Measurements from ENCODE around the gene C3orf20.

The C3orf20 gene

GRCh38 chr3:14631687-14632441, 43.1 kb upstream of the C3orf20 start:
- Histone ChIP-seq H3K9me2 (ENCODE audit: low read depth, low read length) (no peaks in the 10 kb centered on the region), H3K36me3 (ENCODE audit: insufficient read depth, low read length) (no peaks in the 10 kb centered on the region; the same call in 1 of the 2 replicates), H4K20me1 (ENCODE audit: insufficient read depth, low read length) (no peaks in the 10 kb centered on the region), H3K4me1 (ENCODE audit: insufficient read depth, low read length, severe bottlenecking) (no peaks in the 10 kb centered on the region), H3K27me3 (ENCODE audit: insufficient read depth, low read length) (peaks cover 27% of the 10 kb centered on the region; the same call in 1 of the 2 replicates), H3K9me3 (ENCODE audit: low read length) (no peaks in the 10 kb centered on the region), H2AFZ (ENCODE audit: low read length) (no peak overlapping the region), H3K4me3 (ENCODE audit: low read depth, low read length, poor library complexity, severe bottlenecking) (no peak overlapping the region), H3K79me2 (ENCODE audit: insufficient read depth, low read length) (no peaks in the 10 kb centered on the region), H3K4me2 (ENCODE audit: low read length) (no peak overlapping the region), H3F3A (ENCODE audit: insufficient read depth, low read length) (no peaks in the 10 kb centered on the region), H3K9ac (ENCODE audit: low read length) (no peak overlapping the region), H3K27ac (ENCODE audit: low read depth, low read length, poor library complexity, severe bottlenecking) (no peak overlapping the region)
- TF ChIP-seq EZH2 (IDR thresholded peaks at IDR 0.05; ENCODE audit: borderline replicate concordance, low read length) (no peak), CTCF (IDR thresholded peaks at IDR 0.05; ENCODE audit: low read length) (no peak)

DNA sequence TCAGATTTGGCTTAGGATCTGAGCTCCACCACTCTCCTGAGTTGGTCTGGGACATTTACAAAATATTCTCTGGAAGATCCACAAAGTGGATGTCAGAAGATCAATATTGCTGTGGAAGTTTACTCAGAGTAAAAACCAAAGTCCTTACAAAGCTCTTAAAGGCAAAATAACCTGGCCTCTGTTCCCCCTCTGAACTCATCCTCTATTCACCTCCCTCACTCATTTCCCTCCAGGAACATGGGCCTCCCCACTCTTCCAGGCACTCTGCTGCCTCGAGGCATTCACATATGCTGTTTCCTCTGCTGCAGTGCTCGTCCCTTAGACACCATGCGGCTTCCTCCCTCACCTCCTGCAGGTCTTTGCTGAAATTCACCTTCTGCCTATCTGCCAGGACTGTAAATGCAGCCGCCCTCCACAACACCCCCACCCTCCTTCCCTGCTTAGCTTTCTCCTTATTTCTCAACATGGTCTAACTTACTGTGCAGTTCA, 42.5 kb upstream of the C3orf20 start:
- Histone ChIP-seq H3K4me1 (ENCODE audit: insufficient read depth, low read length, severe bottlenecking) (no peaks in the 10 kb centered on the region), H3F3A (ENCODE audit: insufficient read depth, low read length) (no peaks in the 10 kb centered on the region), H3K9ac (ENCODE audit: low read length) (no peak overlapping the region)

DNA sequence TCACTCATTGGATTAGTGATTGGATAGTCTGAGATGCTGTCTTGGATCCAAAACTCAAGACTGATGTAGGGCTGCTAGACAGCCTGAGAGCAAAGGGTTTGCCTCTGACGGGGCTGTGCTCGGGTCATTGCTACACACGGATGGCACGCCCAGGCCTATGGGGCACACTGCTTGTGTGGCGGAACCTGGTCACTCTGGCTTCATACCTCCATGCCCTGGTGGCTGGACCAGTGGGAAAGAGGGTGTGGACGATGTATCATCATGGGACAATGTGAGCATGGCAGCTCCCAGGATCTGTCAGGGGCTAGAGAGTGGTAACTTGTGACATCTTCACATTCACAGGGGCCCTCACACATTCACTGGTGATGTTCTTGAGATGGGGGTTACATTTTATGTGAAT, 41.5 kb upstream of the C3orf20 start:
- H2AFZ ChIP-seq (ENCODE audit: low read length), result no peak overlapping the region
- no peaks in the 10 kb centered on the region for H3K4me1 ChIP-seq (ENCODE audit: insufficient read depth, low read length, severe bottlenecking)
- no peak overlapping the region for H3K4me3 ChIP-seq (ENCODE audit: low read depth, low read length, poor library complexity, severe bottlenecking)
- H3K27me3 ChIP-seq (ENCODE audit: insufficient read depth, low read length), result peaks cover 29% of the 10 kb centered on the region; the same call in 1 of the 2 replicates
- TF ChIP-seq CTCF (IDR thresholded peaks at IDR 0.05; ENCODE audit: low read length) (no peak), EZH2 (IDR thresholded peaks at IDR 0.05; ENCODE audit: borderline replicate concordance, low read length) (no peak)
- H3K79me2 ChIP-seq (ENCODE audit: insufficient read depth, low read length), result no peaks in the 10 kb centered on the region
- no peaks in the 10 kb centered on the region; the same call in 1 of the 2 replicates for H3K36me3 ChIP-seq (ENCODE audit: insufficient read depth, low read length)
- H3K9me2 ChIP-seq (ENCODE audit: low read depth, low read length), result no peaks in the 10 kb centered on the region
- H3K4me2 ChIP-seq (ENCODE audit: low read length), result no peak overlapping the region
- no peaks in the 10 kb centered on the region for H3K9me3 ChIP-seq (ENCODE audit: low read length)
- H3K27ac ChIP-seq (ENCODE audit: low read depth, low read length, poor library complexity, severe bottlenecking), result no peak overlapping the region
- H3K9ac ChIP-seq (ENCODE audit: low read length), result no peak overlapping the region
- H3F3A ChIP-seq (ENCODE audit: insufficient read depth, low read length), result no peaks in the 10 kb centered on the region
- H4K20me1 ChIP-seq (ENCODE audit: insufficient read depth, low read length), result no peaks in the 10 kb centered on the region

More for the DNA sequence above, 42.5 kb upstream of the C3orf20 start:
- no peak overlapping the region for H2AFZ ChIP-seq (ENCODE audit: low read length)
- no peaks in the 10 kb centered on the region for H3K79me2 ChIP-seq (ENCODE audit: insufficient read depth, low read length)
- H3K9me2 ChIP-seq (ENCODE audit: low read depth, low read length), result no peaks in the 10 kb centered on the region
- no peak overlapping the region for H3K4me3 ChIP-seq (ENCODE audit: low read depth, low read length, poor library complexity, severe bottlenecking)
- no peak overlapping the region for H3K4me2 ChIP-seq (ENCODE audit: low read length)
- no peaks in the 10 kb centered on the region; the same call in 1 of the 2 replicates for H3K36me3 ChIP-seq (ENCODE audit: insufficient read depth, low read length)
- no peaks in the 10 kb centered on the region for H3K9me3 ChIP-seq (ENCODE audit: low read length)
- TF ChIP-seq EZH2 (IDR thresholded peaks at IDR 0.05; ENCODE audit: borderline replicate concordance, low read length) (no peak), CTCF (IDR thresholded peaks at IDR 0.05; ENCODE audit: low read length) (no peak)
- no peak overlapping the region for H3K27ac ChIP-seq (ENCODE audit: low read depth, low read length, poor library complexity, severe bottlenecking)
- H4K20me1 ChIP-seq (ENCODE audit: insufficient read depth, low read length), result no peaks in the 10 kb centered on the region
- peaks cover 33% of the 10 kb centered on the region; the same call in 1 of the 2 replicates for H3K27me3 ChIP-seq (ENCODE audit: insufficient read depth, low read length)

All from OCI-LY1 (cell line).